OCI-LY7 (cell line): ENCODE results near the gene UFM1. TPM values are rescaled to one million over a fixed set of nuclear protein-coding genes. Genes with fewer than 3 reads are reported as not detected.
"Not testable (repeated sequence)": the region's sequence is repeated elsewhere in the genome, so short reads cannot be mapped to it uniquely, and the experiment has no call there.

Source experiments
- BruUV-seq: library from RNA; stranded (reverse); fragments of 400-500 nt; replicated peaks from 2 replicates; lab custom pipeline; 2021; lab: Mats Ljungman, UMichigan
- CTCF ChIA-PET: fragments of 300-600 bp; sonication (Branson Sonifier 250); formaldehyde crosslinking; loops from one replicate; lab custom pipeline; 2022; ENCODE audit warnings: antibody characterized with exemption; ENCODE audit not compliant: unreplicated experiment; lab: Charles Lee
- POLR2A ChIA-PET: fragments of 300-600 bp; sonication (Branson Sonifier 250); formaldehyde crosslinking; loops from one replicate; lab custom pipeline; 2022; ENCODE audit warnings: antibody characterized with exemption; lab: Charles Lee
- DNase-seq: peaks from one replicate; pipeline ENCODE4 v3.0.0-alpha.2; 2015; ENCODE audit warnings: low spot score
- H2AFZ ChIP-seq: fragments of 200-600 bp; sonication (generic), shearing (Covaris generic); 2 replicates; pipeline ENCODE4 v1.6.1; 2014; ENCODE audit warnings: mild to moderate bottlenecking, antibody characterized with exemption, low read length, moderate library complexity
- H3K27ac ChIP-seq: fragments of 200-600 bp; sonication (generic); 2 replicates; pipeline ENCODE4 v1.5.1; 2014; ENCODE audit warnings: mixed run types, low read depth, mild to moderate bottlenecking, moderate library complexity, low read length, inconsistent platforms; ENCODE audit not compliant: poor library complexity, severe bottlenecking
- H3K36me3 ChIP-seq: fragments of 200-600 bp; sonication (generic); 2 replicates; pipeline ENCODE4 v1.6.1; 2014; ENCODE audit warnings: mild to moderate bottlenecking, antibody characterized with exemption, low read length, moderate library complexity, mixed read lengths; ENCODE audit not compliant: insufficient read depth
- H3K4me1 ChIP-seq: fragments of 200-600 bp; sonication (generic); 2 replicates; pipeline ENCODE4 v1.5.1; 2014; ENCODE audit warnings: mild to moderate bottlenecking, low read length; ENCODE audit not compliant: insufficient read depth, poor library complexity, severe bottlenecking
- H3K4me2 ChIP-seq: fragments of 200-600 bp; sonication (generic); 2 replicates; pipeline ENCODE4 v1.6.1; 2014; ENCODE audit warnings: mild to moderate bottlenecking, low read length
- H3K4me3 ChIP-seq: fragments of 200-600 bp; sonication (generic); 2 replicates; pipeline ENCODE4 v1.5.1; 2014; ENCODE audit warnings: mild to moderate bottlenecking, low read depth, low read length; ENCODE audit not compliant: poor library complexity, severe bottlenecking
- H3K79me2 ChIP-seq: fragments of 200-600 bp; sonication (generic); 2 replicates; pipeline ENCODE4 v1.6.1; 2016; ENCODE audit warnings: low read depth, mild to moderate bottlenecking, low read length, moderate library complexity, mixed read lengths; ENCODE audit not compliant: insufficient read depth
- H3K9me2 ChIP-seq: fragments of 200-600 bp; sonication (generic); 2 replicates; pipeline ENCODE4 v1.6.1; 2016; ENCODE audit warnings: mild to moderate bottlenecking, low read length, mixed read lengths; ENCODE audit not compliant: insufficient read depth
- H3K9me3 ChIP-seq: fragments of 200-600 bp; sonication (generic); 2 replicates; pipeline ENCODE4 v1.6.1; 2014; ENCODE audit warnings: mild to moderate bottlenecking, mixed run types, low read length, mixed read lengths
- H4K20me1 ChIP-seq: fragments of 200-600 bp; sonication (generic); 2 replicates; pipeline ENCODE4 v1.6.1; 2014; ENCODE audit warnings: mild to moderate bottlenecking, antibody characterized with exemption, low read length, moderate library complexity, mixed read lengths; ENCODE audit not compliant: insufficient read depth
- CTCF ChIP-seq: fragments of 200-600 bp; sonication (generic); conservative IDR thresholded peaks from 2 replicates; pipeline ENCODE4 v1.5.1; 2014; ENCODE audit warnings: mild to moderate bottlenecking, antibody characterized with exemption, low read length, moderate library complexity, mixed read lengths
- EZH2phosphoT487 ChIP-seq: fragments of 200-600 bp; sonication (generic); IDR thresholded peaks from 2 replicates; pipeline ENCODE4 v1.6.1; 2018; ENCODE audit warnings: low read depth, borderline replicate concordance, mild to moderate bottlenecking, mixed run types, antibody characterized with exemption, low read length, moderate library complexity, mixed read lengths
- intact Hi-C: fragments of 100-400 bp; cut with micrococcal nuclease; formaldehyde crosslinking; loops from one replicate; pipeline ENCODE4 v1.10.0; 2022; ENCODE audit not compliant: unreplicated experiment
- total RNA-seq, 2 experiments: library from RNA; depleted of rRNA in 1 of 2; stranded (reverse); fragments of >200 nt in 1 of 2; shearing (Covaris generic) in 1 of 2; gene quantifications; 2 replicates each; pipeline ENCODE4 v1.2.3, GENCODE V29; 2014 to 2022

UFM1 gene
- total RNA-seq, 2 experiments from 2014 or later: 33.3 to 46.9 TPM

DNA sequence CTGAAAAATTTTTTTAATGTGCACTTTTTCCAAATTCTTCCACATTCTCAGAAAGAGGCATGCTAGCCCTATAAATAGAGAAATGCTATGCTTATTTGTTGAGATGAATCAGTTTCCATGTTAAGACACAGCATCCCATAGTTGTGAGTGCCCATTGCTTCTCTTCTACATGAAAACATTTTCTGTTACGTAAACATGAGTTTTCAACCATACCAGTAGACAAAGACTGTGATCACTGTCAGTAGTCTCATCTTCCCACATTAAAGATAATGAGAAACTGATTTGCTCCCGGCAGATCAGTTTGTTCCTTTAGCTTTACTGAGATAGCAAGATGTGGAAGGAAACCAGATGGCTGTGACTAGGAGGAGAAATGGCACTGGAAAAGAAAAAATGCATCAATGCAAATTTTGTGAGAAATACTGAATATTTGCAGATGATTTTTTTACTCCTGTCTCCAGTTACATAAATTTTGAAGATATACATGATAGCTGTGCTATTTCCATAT, 45.8 kb upstream of the UFM1 start:
- Histone ChIP-seq H3K9me2 (no peaks in the 10 kb centered on the region), H3K79me2 (no peaks in the 10 kb centered on the region), H4K20me1 (no peaks in the 10 kb centered on the region), H3K9me3 (no peaks in the 10 kb centered on the region), H3K4me3 (no peak overlapping the region), H3K4me2 (no peak overlapping the region), H3K4me1 (no peaks in the 10 kb centered on the region), H2AFZ (no peak overlapping the region), H3K27ac (no peak overlapping the region), H3K36me3 (no peaks in the 10 kb centered on the region)
- CTCF ChIA-PET: no interaction called here
- POLR2A ChIA-PET: no interaction called here
- TF ChIP-seq EZH2phosphoT487 (no peak), CTCF (no peak)
- no peak for DNase-seq
- intact Hi-C loops: no loop called here
- BruUV-seq: no TSS peak

- no TSS peak for BruUV-seq
- Histone ChIP-seq H4K20me1 (no peaks in the 10 kb centered on the region), H3K9me2 (no peaks in the 10 kb centered on the region), H3K4me1 (no peaks in the 10 kb centered on the region), H3K79me2 (no peaks in the 10 kb centered on the region), H3K27ac (no peak overlapping the region), H3K4me3 (no peak overlapping the region), H3K9me3 (no peaks in the 10 kb centered on the region), H3K4me2 (no peak overlapping the region), H3K36me3 (no peaks in the 10 kb centered on the region), H2AFZ (no peak overlapping the region)
- TF ChIP-seq CTCF (no peak), EZH2phosphoT487 (no peak)
- no peak for DNase-seq
- POLR2A ChIA-PET: no interaction called here
- CTCF ChIA-PET: no interaction called here
- intact Hi-C loops: no loop called here
Measured at GRCh38 chr13:38308736-38309135, 40.9 kb upstream of the UFM1 start.

DNA sequence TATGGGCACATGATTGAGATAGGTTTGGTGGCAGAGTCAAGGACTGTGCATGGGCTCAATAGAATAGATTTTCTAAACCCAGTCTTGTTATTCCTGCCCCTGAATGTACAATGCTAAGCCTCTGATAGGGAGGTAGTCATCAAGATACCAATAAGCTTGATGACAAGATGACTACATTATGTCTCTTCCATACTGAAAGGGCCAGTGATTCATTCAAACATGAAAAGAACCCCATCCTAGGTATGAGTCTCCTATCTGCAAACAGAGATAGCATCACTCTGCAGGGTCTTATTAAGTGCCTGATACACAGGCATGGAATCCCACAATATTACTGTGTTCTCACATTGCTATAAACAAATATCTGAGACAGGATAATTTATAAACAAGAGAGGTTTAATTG, 40.3 kb upstream of the UFM1 start:
- Histone ChIP-seq H2AFZ (no peak overlapping the region), H3K27ac (no peak overlapping the region), H3K9me2 (no peaks in the 10 kb centered on the region), H3K4me2 (no peak overlapping the region), H3K79me2 (no peaks in the 10 kb centered on the region), H3K9me3 (no peaks in the 10 kb centered on the region), H4K20me1 (no peaks in the 10 kb centered on the region), H3K4me1 (no peaks in the 10 kb centered on the region), H3K36me3 (no peaks in the 10 kb centered on the region), H3K4me3 (no peak overlapping the region)
- no TSS peak for BruUV-seq
- no peak for TF ChIP-seq CTCF
- TF ChIP-seq EZH2phosphoT487: no peak
- no peak for DNase-seq
- intact Hi-C loops: no loop called here
- POLR2A ChIA-PET: no interaction called here
- CTCF ChIA-PET: no interaction called here

DNA sequence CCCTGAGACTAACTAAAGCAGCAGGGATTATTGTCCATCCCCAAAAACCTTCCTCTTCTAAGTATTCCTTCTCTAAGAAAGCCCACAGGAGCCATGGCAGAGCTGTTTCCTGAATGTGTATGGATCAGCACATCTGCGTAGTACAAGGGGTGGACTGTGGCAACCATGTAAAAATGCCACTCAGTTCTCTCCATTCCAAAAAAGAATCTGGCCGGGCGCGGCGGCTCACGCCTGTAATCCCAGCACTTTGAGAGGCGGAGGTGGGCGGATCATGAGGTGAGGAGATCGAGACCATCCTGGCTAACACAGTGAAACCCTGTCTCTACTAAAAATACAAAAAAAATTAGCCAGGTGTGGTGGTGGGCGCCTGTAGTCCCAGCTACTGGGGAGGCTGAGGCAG, 38.5 kb upstream of the UFM1 start:
- H3K9me2 ChIP-seq, DNase-seq, CTCF ChIA-PET, H3K79me2 ChIP-seq, POLR2A ChIA-PET, H3K36me3 ChIP-seq, H3K4me2 ChIP-seq, H3K27ac ChIP-seq, intact Hi-C loops, H3K4me3 ChIP-seq, H3K4me1 ChIP-seq, H2AFZ ChIP-seq, H4K20me1 ChIP-seq, H3K9me3 ChIP-seq, BruUV-seq: not testable (repeated sequence)
